Middle frontal gyrus (tissue), 1 donor: ENCODE results near the gene ZNF462.

Experiments
- DNase-seq: peaks from one replicate; pipeline ENCODE4 v3.0.0-alpha.2; 2015; ENCODE audit warnings: low spot score; ENCODE audit errors: extremely low spot score

Gene ZNF462

DNA sequence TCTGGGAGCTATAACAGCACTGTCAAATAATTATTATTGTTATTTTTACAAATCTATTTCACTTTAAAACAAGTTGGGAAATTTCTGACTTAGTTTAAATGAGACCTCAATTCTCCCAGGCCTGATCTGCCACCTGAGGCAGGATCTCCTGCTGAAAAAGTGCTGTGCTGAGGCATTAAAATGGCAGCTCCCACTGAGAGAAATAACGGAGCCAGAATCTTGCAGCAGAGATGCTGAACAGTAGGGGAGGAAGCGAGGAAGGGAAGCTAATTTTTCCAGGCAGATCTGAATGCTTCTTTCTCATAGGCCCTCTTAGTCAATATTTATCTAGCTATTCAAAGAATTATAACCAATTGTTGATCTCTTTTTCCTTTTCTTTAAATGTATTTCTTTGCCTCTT lies 196.3 kb downstream of the ZNF462 start:
- no peak for DNase-seq

GRCh38 chr9:107060062-107060461 lies 197.1 kb downstream of the ZNF462 start:
- no peak for DNase-seq
